Suppressor macrophage treated with lipopolysaccharide for 4 hours (primary cell): ENCODE results near the gene SPRR2B.
"Not testable (repeated sequence)": the region's sequence is repeated elsewhere in the genome, so short reads cannot be mapped to it uniquely, and the experiment has no call there.

ENCODE experiments used
- DNase-seq: peaks from one replicate; pipeline ENCODE4 v3.0.0-alpha.2; 2020

SPRR2B gene

GRCh38 chr1:153032677-153033308, 38.6 kb downstream of the SPRR2B start:
- DNase-seq, result peak; percentile 47

GRCh38 chr1:153032073-153032472, 39.3 kb downstream of the SPRR2B start:
- peak; percentile 6 for DNase-seq

GRCh38 chr1:153030895-153031294, 40.5 kb downstream of the SPRR2B start, which contains the start of gene SPRR1B:
SPRR1B (plus strand) TSS chr1:153031203; CDS start chr1:153032346, 1,143 bp downstream.
- no peak for DNase-seq

- DNase-seq, result no peak
These were observed 42.6 kb downstream of the SPRR2B start for GRCh38 chr1:153028766-153029165.

- no peak for DNase-seq
These were observed 45.6 kb downstream of the SPRR2B start for GRCh38 chr1:153025797-153026196.

GRCh38 chr1:153024413-153024812, 47.0 kb downstream of the SPRR2B start:
- DNase-seq, result no peak

GRCh38 chr1:153023109-153023508, 48.3 kb downstream of the SPRR2B start:
- DNase-seq, result no peak

- DNase-seq, result peak; percentile 11
These were observed 49.1 kb downstream of the SPRR2B start for GRCh38 chr1:153022340-153022739.

- DNase-seq, result not testable (repeated sequence)
These were observed 49.6 kb downstream of the SPRR2B start for GRCh38 chr1:153021829-153022228.
